Stimulated activated CD8-positive, alpha-beta memory T cell treated with anti-CD3 and anti-CD28 coated beads, Interleukin-4, amount 100 ng/mL, for 4 hours (primary cell): ENCODE data around the gene LY6G6D.

Experiments
- DNase-seq, 2 donors: peaks; one replicate each; pipeline ENCODE4 v3.0.0-alpha.2; 2020; ENCODE audit warnings: low read depth in 2 of 2, low spot score in 1 of 2

The LY6G6D gene

GRCh38 chr6:31715022-31715958 lies at the start of gene LY6G6D:
LY6G6D (plus strand) TSS chr6:31715348; CDS start chr6:31715356, 8 bp downstream.
- DNase-seq = no peak

GRCh38 chr6:31665501-31666336 lies 49.4 kb upstream of the LY6G6D start, which contains the start of gene CSNK2B:
CSNK2B (plus strand) TSS chr6:31666080; CDS start chr6:31666832, 752 bp downstream.
- peak; percentile 95 to 98 for DNase-seq

GRCh38 chr6:31666337-31666965 lies 48.7 kb upstream of the LY6G6D start:
- DNase-seq = no peak

- DNase-seq = no peak
Observed at GRCh38 chr6:31669676-31670075, 45.5 kb upstream of the LY6G6D start, which contains the start of gene LY6G5B. LY6G5B (plus strand) TSS chr6:31669976; CDS start chr6:31670951, 975 bp downstream.

- no peak for DNase-seq
Observed at GRCh38 chr6:31676322-31676903, 38.7 kb upstream of the LY6G6D start.

GRCh38 chr6:31676904-31677303 lies 38.2 kb upstream of the LY6G6D start:
- no peak for DNase-seq

GRCh38 chr6:31677955-31678354 lies 37.2 kb upstream of the LY6G6D start:
- no peak for DNase-seq

GRCh38 chr6:31680226-31681134 lies 34.7 kb upstream of the LY6G6D start, which contains the start of gene LY6G5C:
LY6G5C (minus strand) TSS chr6:31681067; CDS start chr6:31680373, 694 bp downstream.
- DNase-seq = peak in 1 of 2 donors; percentile 28

- no peak for DNase-seq
Observed at GRCh38 chr6:31681135-31681671, 33.9 kb upstream of the LY6G6D start.

GRCh38 chr6:31683591-31683990 lies 31.6 kb upstream of the LY6G6D start:
- DNase-seq = no peak

- DNase-seq = no peak
Observed at GRCh38 chr6:31686483-31686882, 28.7 kb upstream of the LY6G6D start.

- no peak for DNase-seq
Observed at GRCh38 chr6:31687321-31687720, 27.8 kb upstream of the LY6G6D start.

- no peak for DNase-seq
Observed at GRCh38 chr6:31687860-31688693, 27.1 kb upstream of the LY6G6D start.

GRCh38 chr6:31689249-31690110 lies 25.7 kb upstream of the LY6G6D start:
- no peak for DNase-seq

- no peak for DNase-seq
Observed at GRCh38 chr6:31690231-31691077, 24.7 kb upstream of the LY6G6D start.

- no peak for DNase-seq
Observed at GRCh38 chr6:31691078-31691463, 24.1 kb upstream of the LY6G6D start.
